Measurements from ENCODE around the gene LPP. TPM values are rescaled to one million over a fixed set of nuclear protein-coding genes. Genes with fewer than 3 reads are reported as not detected.

Gene LPP
- total and polyA plus RNA-seq, 2 donors (not counting 1 experiment from before 2014, with no cell fraction given) = 7.6 to 81.7 TPM

DNA sequence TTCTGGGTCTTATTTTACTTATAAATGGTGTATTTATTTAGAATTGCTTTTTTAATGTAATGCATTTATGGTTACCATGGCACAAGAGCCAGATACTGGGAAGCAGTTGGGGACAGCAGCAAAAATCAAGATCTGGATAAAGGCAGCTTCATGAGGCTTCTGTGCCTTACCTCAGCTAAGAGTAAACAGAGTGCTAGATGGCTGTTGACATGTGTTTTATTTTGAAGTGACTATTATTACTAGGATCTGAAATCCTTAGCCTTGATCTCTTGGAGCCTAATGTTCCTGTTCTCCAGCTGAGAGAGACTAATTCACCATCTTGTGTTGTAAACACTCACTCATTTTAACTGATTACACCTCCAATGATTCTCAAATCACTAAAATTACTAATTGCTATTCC is 317.8 kb downstream of the LPP start:
- Histone ChIP-seq H3K4me3 (ENCODE audit: control extremely low read depth in 1 of 5, extremely low read depth in 1 of 5, insufficient read depth in 1 of 5, low read depth in 2 of 5, low read length in 4 of 5) (no peak overlapping the region), H2AFZ (ENCODE audit: insufficient read depth, low read depth, low read length, poor library complexity, severe bottlenecking) (no peak overlapping the region), H3K4me2 (replicated peaks; ENCODE audit: low read depth, low read length, poor library complexity, severe bottlenecking) (no peak overlapping the region), H4K20me1 (ENCODE audit: control insufficient read depth, insufficient read depth, low read length, poor library complexity, severe bottlenecking) (no peaks in the 10 kb centered on the region), H3K27me3 (replicated peaks in 1 of 4; ENCODE audit: control extremely low read depth in 1 of 4, control insufficient read depth in 3 of 4, insufficient read depth in 4 of 4, low read length in 3 of 4) (no peaks in the 10 kb centered on the region), H3K36me3 (replicated peaks in 1 of 2; ENCODE audit: control extremely low read depth in 1 of 2, control insufficient read depth in 1 of 2, extremely low read depth in 1 of 2, insufficient read depth in 2 of 2, low read length in 1 of 2) (no peaks in the 10 kb centered on the region), H3K9me3 (ENCODE audit: control extremely low read depth in 1 of 3, control insufficient read depth in 2 of 3, insufficient read depth in 1 of 3, low read length in 2 of 3) (no peaks in the 10 kb centered on the region), H3K79me2 (ENCODE audit: control insufficient read depth, insufficient read depth, low read length) (peaks cover 8% of the 10 kb centered on the region), H3K27ac (ENCODE audit: low read length in 2 of 2) (no peak overlapping the region), H3K9ac (ENCODE audit: low read length) (no peak overlapping the region), H3K4me1 (ENCODE audit: control insufficient read depth in 2 of 2, insufficient read depth in 2 of 2, low read length in 2 of 2) (peaks cover 0 to 12% of the 10 kb centered on the region in 2 donors)
- POLR2A ChIA-PET = no interaction called here
- intact Hi-C loops (cut with micrococcal nuclease) = loop anchor here (2.0 kb wide), 1 partner anchor 15 kb away; no protein-coding TSS in a partner anchor
- H3K27ac Mint-ChIP-seq = no peak overlapping the region
- H3K9me3 Mint-ChIP-seq (ENCODE audit: insufficient read depth) = peaks cover 2% of the 10 kb centered on the region
- H3K27me3 Mint-ChIP-seq = no peaks in the 10 kb centered on the region
- ATAC-seq (ENCODE audit: low read depth) (no peak), DNase-seq (no peak)
- TF ChIP-seq, protein P1, sequence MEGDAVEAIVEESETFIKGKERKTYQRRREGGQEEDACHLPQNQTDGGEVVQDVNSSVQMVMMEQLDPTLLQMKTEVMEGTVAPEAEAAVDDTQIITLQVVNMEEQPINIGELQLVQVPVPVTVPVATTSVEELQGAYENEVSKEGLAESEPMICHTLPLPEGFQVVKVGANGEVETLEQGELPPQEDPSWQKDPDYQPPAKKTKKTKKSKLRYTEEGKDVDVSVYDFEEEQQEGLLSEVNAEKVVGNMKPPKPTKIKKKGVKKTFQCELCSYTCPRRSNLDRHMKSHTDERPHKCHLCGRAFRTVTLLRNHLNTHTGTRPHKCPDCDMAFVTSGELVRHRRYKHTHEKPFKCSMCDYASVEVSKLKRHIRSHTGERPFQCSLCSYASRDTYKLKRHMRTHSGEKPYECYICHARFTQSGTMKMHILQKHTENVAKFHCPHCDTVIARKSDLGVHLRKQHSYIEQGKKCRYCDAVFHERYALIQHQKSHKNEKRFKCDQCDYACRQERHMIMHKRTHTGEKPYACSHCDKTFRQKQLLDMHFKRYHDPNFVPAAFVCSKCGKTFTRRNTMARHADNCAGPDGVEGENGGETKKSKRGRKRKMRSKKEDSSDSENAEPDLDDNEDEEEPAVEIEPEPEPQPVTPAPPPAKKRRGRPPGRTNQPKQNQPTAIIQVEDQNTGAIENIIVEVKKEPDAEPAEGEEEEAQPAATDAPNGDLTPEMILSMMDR (IDR thresholded peaks at IDR 0.05) = no peak
- no peak for TF ChIP-seq EZH2 (IDR thresholded peaks at IDR 0.05; ENCODE audit: borderline replicate concordance, insufficient read depth, low read depth, low read length, poor library complexity, severe bottlenecking)
- H3K4me3 Mint-ChIP-seq = no peak overlapping the region
- H3K4me1 Mint-ChIP-seq = peaks cover 32% of the 10 kb centered on the region
- CTCF ChIA-PET = interaction anchor here (0.8 to 2.0 kb wide), 4 partner anchors 11 to 732 kb away, joined by 3 to 6 read pairs (median 4); no protein-coding TSS in a partner anchor

- peaks cover 33% of the 10 kb centered on the region for H3K4me1 Mint-ChIP-seq
- H3K9me3 ChIP-seq (ENCODE audit: control extremely low read depth in 1 of 3, control insufficient read depth in 2 of 3, insufficient read depth in 1 of 3, low read length in 2 of 3) = no peaks in the 10 kb centered on the region
- no peaks in the 10 kb centered on the region for H4K20me1 ChIP-seq (ENCODE audit: control insufficient read depth, insufficient read depth, low read length, poor library complexity, severe bottlenecking)
- H3K36me3 ChIP-seq (replicated peaks in 1 of 2; ENCODE audit: control extremely low read depth in 1 of 2, control insufficient read depth in 1 of 2, extremely low read depth in 1 of 2, insufficient read depth in 2 of 2, low read length in 1 of 2) = no peaks in the 10 kb centered on the region
- no peak overlapping the region for H2AFZ ChIP-seq (ENCODE audit: insufficient read depth, low read depth, low read length, poor library complexity, severe bottlenecking)
- H3K27me3 ChIP-seq (replicated peaks in 1 of 4; ENCODE audit: control extremely low read depth in 1 of 4, control insufficient read depth in 3 of 4, insufficient read depth in 4 of 4, low read length in 3 of 4) = no peaks in the 10 kb centered on the region
- intact Hi-C loops (cut with micrococcal nuclease) = loop anchor here (2.0 kb wide), 1 partner anchor 16 kb away; no protein-coding TSS in a partner anchor
- ATAC-seq (ENCODE audit: low read depth) (no peak), DNase-seq (no peak)
- H3K4me3 ChIP-seq (ENCODE audit: control extremely low read depth in 1 of 5, extremely low read depth in 1 of 5, insufficient read depth in 1 of 5, low read depth in 2 of 5, low read length in 4 of 5) = no peak overlapping the region
- no peak overlapping the region for H3K9ac ChIP-seq (ENCODE audit: low read length)
- ChIA-PET CTCF (interaction anchor here (0.6 to 2.0 kb wide), 4 partner anchors 100 to 732 kb away, joined by 3 to 6 read pairs (median 4); partner anchors contain the start of gene BCL6), POLR2A (no interaction called here)
- H3K27me3 Mint-ChIP-seq = no peaks in the 10 kb centered on the region
- H3K79me2 ChIP-seq (ENCODE audit: control insufficient read depth, insufficient read depth, low read length) = peaks cover 14% of the 10 kb centered on the region
- H3K27ac ChIP-seq (ENCODE audit: low read length in 2 of 2) = no peak overlapping the region
- peaks cover 2% of the 10 kb centered on the region for H3K9me3 Mint-ChIP-seq (ENCODE audit: insufficient read depth)
- TF ChIP-seq, protein P1 (IDR thresholded peaks at IDR 0.05) = no peak
- no peak for TF ChIP-seq EZH2 (IDR thresholded peaks at IDR 0.05; ENCODE audit: borderline replicate concordance, insufficient read depth, low read depth, low read length, poor library complexity, severe bottlenecking)
- peak overlapping the region; percentile 59 for H3K27ac Mint-ChIP-seq
- WGBS (ENCODE audit: insufficient coverage) = 100% methylated on average over 1 of the region's 1 CpG
- no peak overlapping the region for H3K4me2 ChIP-seq (replicated peaks; ENCODE audit: low read depth, low read length, poor library complexity, severe bottlenecking)
- H3K4me3 Mint-ChIP-seq = peak overlapping the region; percentile 5
- peaks cover 0 to 12% of the 10 kb centered on the region in 2 donors for H3K4me1 ChIP-seq (ENCODE audit: control insufficient read depth in 2 of 2, insufficient read depth in 2 of 2, low read length in 2 of 2)
Observed at GRCh38 chr3:188472336-188472735, 318.4 kb downstream of the LPP start.
